Gastrocnemius medialis (tissue), 4 donors: ENCODE data around the gene ZBTB12.

Experiments
- CTCF ChIP-seq, 5 experiments: fragments of 450-650 bp in 3 of 5; fragments of 200-600 bp in 2 of 5; sonication (generic) in 2 of 5; IDR thresholded peaks in 4 of 5; conservative IDR thresholded peaks in 1 of 5; 1 replicate in 4 of 5; 2 replicates in 1 of 5; pipeline ENCODE4 v1.5.1; 2016 to 2019; ENCODE audit warnings: antibody characterized with exemption in 5 of 5, mild to moderate bottlenecking in 3 of 5, moderate library complexity in 3 of 5
- POLR2A ChIP-seq, 2 donors: fragments of 450-650 bp; IDR thresholded peaks; one replicate each; pipeline ENCODE4 v1.6.1; 2017; ENCODE audit warnings: antibody characterized with exemption in 2 of 2, mild to moderate bottlenecking in 2 of 2, moderate library complexity in 2 of 2

DNA sequence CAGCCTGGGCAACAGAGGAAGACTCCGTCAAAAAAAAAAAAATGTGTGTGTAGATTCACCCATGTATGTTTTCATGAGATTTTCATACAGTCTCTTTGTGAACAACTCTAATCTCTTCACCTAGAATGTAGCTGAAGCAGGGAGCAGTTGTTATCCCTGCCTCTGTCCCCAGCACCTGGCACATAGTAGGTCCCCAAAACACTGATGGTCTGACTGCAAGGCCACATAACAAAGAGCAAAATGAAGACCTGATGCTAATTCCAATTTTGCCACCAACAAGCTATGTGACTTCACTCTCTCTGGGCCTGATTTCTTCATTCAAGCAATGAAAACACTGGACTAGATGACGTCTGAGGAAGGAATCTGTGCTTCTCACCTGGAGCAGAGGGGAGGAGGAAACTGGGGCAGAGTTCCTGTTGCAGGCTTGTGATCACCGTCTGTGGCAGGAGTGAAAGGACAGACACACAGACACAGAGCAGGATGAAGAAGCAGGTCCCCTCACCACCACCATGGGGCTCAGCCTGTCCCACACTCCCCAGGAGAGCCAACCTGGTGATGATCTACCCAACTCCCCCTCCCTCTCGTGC, 27.7 kb downstream of the ZBTB12 start:
- TF ChIP-seq POLR2A (IDR thresholded peaks at IDR 0.05) (no peak), CTCF (IDR thresholded peaks at IDR 0.05 in 4 of 5, conservative IDR thresholded peaks at IDR 0.05 in 1 of 5) (no peak)
